ENCODE results near the gene TPM1.

DNA sequence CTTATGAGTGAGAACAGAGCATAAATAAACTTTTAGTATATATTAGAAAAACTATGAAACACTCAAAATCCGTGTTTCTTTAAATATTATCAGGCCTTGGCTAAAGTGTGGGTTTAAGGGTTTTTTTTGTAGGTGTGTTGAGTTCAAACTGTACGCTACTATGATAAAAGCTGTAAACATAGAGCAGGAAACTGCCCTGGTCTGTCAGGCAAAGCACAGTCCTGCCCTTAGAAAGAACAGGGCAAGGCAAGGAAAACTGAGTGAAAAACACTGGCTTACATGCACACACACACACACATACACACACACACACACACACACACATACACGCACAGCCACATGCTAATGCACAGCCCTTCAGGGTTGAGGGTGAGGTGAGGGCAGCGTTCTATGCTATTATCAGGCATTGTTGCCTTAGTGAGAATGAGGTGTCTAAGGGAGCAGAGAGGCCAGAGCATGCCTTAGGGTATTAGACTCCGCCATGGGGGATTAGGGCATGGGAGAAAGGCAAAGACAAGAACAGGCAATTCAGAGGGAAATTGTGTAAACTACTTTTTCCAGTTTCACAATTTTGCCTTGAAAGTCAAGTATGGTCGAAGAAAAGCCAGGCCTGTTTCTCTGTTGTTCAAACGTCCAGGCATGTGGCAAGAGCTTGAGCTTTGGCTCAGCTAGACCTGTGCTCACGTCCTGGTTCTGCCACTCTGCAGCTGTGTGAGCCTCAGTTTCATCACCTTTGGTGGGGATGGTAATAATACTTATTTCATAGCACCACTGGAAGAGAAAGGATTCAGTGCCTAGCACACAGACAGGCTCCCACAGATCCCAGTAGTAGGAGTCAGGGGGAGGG is 36.3 kb upstream of the TPM1 start:
- no peak for TF ChIP-seq CTCF (conservative IDR thresholded peaks at IDR 0.05 in 1 of 2, IDR thresholded peaks at IDR 0.05 in 1 of 2; ENCODE audit: extremely low read depth in 1 of 2, insufficient read depth in 1 of 2, low read depth in 1 of 2, low read length in 2 of 2)
- TF ChIP-seq EZH2 (IDR thresholded peaks at IDR 0.05; ENCODE audit: borderline replicate concordance, low read length) = no peak

All from mammary epithelial cell (primary cell).